WTC11 (cell line): Measurements from ENCODE around the gene SPHK2. TPM values are rescaled to one million over a fixed set of nuclear protein-coding genes. Genes with fewer than 3 reads are reported as not detected.
"Not testable (repeated sequence)": the region's sequence is repeated elsewhere in the genome, so short reads cannot be mapped to it uniquely, and the experiment has no call there.

Source experiments
- ATAC-seq: fragments of 200-7000 bp; cut with Tn5 transposase; 2 replicates; pipeline ENCODE4 v1.10.0; 2021; ENCODE audit warnings: mild to moderate bottlenecking, moderate library complexity
- CTCF ChIA-PET: fragments of 300-600 bp; sonication (Branson Sonifier 250); formaldehyde crosslinking; loops from one replicate; lab custom pipeline; 2021; ENCODE audit warnings: antibody characterized with exemption; lab: Charles Lee
- POLR2A ChIA-PET: fragments of 350-600 bp; sonication (Branson Sonifier 250); formaldehyde crosslinking; loops from one replicate; lab custom pipeline; 2021; ENCODE audit warnings: antibody characterized with exemption; lab: Charles Lee
- DNase-seq: peaks from one replicate; pipeline ENCODE4 v3.0.0; 2021; ENCODE audit warnings: low spot score
- H3K27ac Mint-ChIP-seq: 2 replicates; pipeline ENCODE4 v1.8.0; 2021; ENCODE audit warnings: mixed read lengths
- H3K27me3 Mint-ChIP-seq: 2 replicates; pipeline ENCODE4 v1.8.0; 2021; ENCODE audit warnings: low read depth, mild to moderate bottlenecking, moderate library complexity, mixed read lengths
- H3K36me3 Mint-ChIP-seq: 2 replicates; pipeline ENCODE4 v1.8.0; 2021; ENCODE audit warnings: mixed read lengths
- H3K4me1 Mint-ChIP-seq: 2 replicates; pipeline ENCODE4 v1.8.0; 2022; ENCODE audit warnings: mixed read lengths
- H3K4me3 Mint-ChIP-seq: 2 replicates; pipeline ENCODE4 v1.8.0; 2021; ENCODE audit warnings: mild to moderate bottlenecking, moderate library complexity, mixed read lengths
- H3K9me3 Mint-ChIP-seq: 2 replicates; pipeline ENCODE4 v1.8.0; 2021; ENCODE audit warnings: mixed read lengths
- HMGA2 ChIP-seq: fragments of 250-450 bp; sonication (Bioruptor Pico); IDR thresholded peaks from 2 replicates; pipeline ENCODE4 v1.4.0; 2021; ENCODE audit warnings: mild to moderate bottlenecking, moderate library complexity
- JUN ChIP-seq: sonication (generic); formaldehyde crosslinking; IDR thresholded peaks from 2 replicates; pipeline ENCODE4 v1.8.0; 2023; ENCODE audit warnings: mild to moderate bottlenecking, missing genetic modification reagents
- NR1H2 ChIP-seq: sonication (generic); formaldehyde crosslinking; IDR thresholded peaks from 2 replicates; pipeline ENCODE4 v1.9.0; 2021; ENCODE audit warnings: mild to moderate bottlenecking, moderate library complexity, missing genetic modification reagents
- NR2C2 ChIP-seq: sonication (generic); formaldehyde crosslinking; IDR thresholded peaks from 2 replicates; pipeline ENCODE4 v1.8.0; 2022; ENCODE audit warnings: mild to moderate bottlenecking, missing genetic modification reagents
- SMAD3 ChIP-seq: sonication (generic); formaldehyde crosslinking; IDR thresholded peaks from 2 replicates; pipeline ENCODE4 v1.8.0; 2022; ENCODE audit warnings: missing genetic modification reagents, mild to moderate bottlenecking, borderline replicate concordance
- SMAD4 ChIP-seq: sonication (generic); formaldehyde crosslinking; IDR thresholded peaks from 2 replicates; pipeline ENCODE4 v1.8.0; 2022; ENCODE audit warnings: mild to moderate bottlenecking, missing genetic modification reagents
- ZNF232 ChIP-seq: sonication (generic); formaldehyde crosslinking; IDR thresholded peaks from 2 replicates; pipeline ENCODE4 v1.8.0; 2022; ENCODE audit warnings: mild to moderate bottlenecking, missing genetic modification reagents
- ZNF671 ChIP-seq: fragments of 250-450 bp; sonication (Bioruptor Pico); IDR thresholded peaks from 2 replicates; pipeline ENCODE4 v1.8.0; 2021; ENCODE audit warnings: mild to moderate bottlenecking
- total RNA-seq: library from RNA; stranded (reverse); gene quantifications from 3 replicates; pipeline ENCODE4 v1.2.3, GENCODE V29; 2021
- TF ChIP-seq, protein P1 (sequence below): sonication (generic); formaldehyde crosslinking; IDR thresholded peaks from 2 replicates; pipeline ENCODE4 v1.8.0; 2022; ENCODE audit warnings: mild to moderate bottlenecking, missing genetic modification reagents
- TF ChIP-seq, protein P2 (sequence below): fragments of 250-450 bp; sonication (Bioruptor Pico); IDR thresholded peaks from 2 replicates; pipeline ENCODE4 v1.8.0; 2021; ENCODE audit warnings: mild to moderate bottlenecking
- TF ChIP-seq, protein P3 (sequence below): fragments of 250-450 bp; sonication (Bioruptor Pico); conservative IDR thresholded peaks from 2 replicates; pipeline ENCODE4 v1.9.0; 2021; ENCODE audit warnings: mild to moderate bottlenecking
- TF ChIP-seq, protein P4 (sequence below): sonication (generic); formaldehyde crosslinking; IDR thresholded peaks from 2 replicates; pipeline ENCODE4 v1.8.1; 2023; ENCODE audit warnings: mild to moderate bottlenecking, moderate library complexity, missing genetic modification reagents
- TF ChIP-seq, protein P5 (sequence below): fragments of 250-450 bp; sonication (Bioruptor Pico); IDR thresholded peaks from 2 replicates; pipeline ENCODE4 v2.1.2; 2022; ENCODE audit warnings: mild to moderate bottlenecking, moderate library complexity
- TF ChIP-seq, protein P6 (sequence below): fragments of 200-600 bp; IDR thresholded peaks from 2 replicates; pipeline ENCODE4 v1.8.0; 2022; ENCODE audit warnings: antibody characterized with exemption
- TF ChIP-seq, protein P7 (sequence below): sonication (generic); formaldehyde crosslinking; IDR thresholded peaks from 2 replicates; pipeline ENCODE4 v1.8.0; 2023; ENCODE audit warnings: mild to moderate bottlenecking, missing genetic modification reagents

The SPHK2 gene
- total RNA-seq, 1 experiment from 2014 or later, result 64.6 TPM

DNA sequence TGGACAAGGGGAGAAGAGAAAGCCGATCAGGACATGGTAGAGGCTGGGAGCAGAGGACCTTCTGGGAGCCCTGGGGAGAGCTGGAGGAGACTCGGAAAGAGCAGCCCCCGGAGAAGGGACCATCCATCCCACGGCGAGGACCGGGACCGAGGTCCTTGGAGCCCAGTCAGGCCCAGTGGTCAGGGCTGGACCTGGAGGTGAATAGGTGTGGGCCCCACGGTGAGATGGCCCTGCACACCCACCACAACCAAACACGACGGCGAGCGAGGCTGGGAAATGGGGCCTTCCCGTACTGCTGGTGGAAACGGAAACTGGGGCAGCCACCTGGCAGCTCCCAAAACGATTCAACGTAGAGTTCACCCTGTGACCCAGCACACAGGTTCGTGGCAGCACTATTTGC lies 57.2 kb downstream of the SPHK2 start:
- TF ChIP-seq JUN (no peak), HMGA2 (CRISPR knock-in tag) (no peak), ZNF671 (no peak), ZNF232 (CRISPR knock-in tag) (no peak)
- TF ChIP-seq, protein P1, sequence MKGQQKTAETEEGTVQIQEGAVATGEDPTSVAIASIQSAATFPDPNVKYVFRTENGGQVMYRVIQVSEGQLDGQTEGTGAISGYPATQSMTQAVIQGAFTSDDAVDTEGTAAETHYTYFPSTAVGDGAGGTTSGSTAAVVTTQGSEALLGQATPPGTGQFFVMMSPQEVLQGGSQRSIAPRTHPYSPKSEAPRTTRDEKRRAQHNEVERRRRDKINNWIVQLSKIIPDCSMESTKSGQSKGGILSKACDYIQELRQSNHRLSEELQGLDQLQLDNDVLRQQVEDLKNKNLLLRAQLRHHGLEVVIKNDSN (CRISPR knock-in tag), result no peak
- TF ChIP-seq, protein P2, sequence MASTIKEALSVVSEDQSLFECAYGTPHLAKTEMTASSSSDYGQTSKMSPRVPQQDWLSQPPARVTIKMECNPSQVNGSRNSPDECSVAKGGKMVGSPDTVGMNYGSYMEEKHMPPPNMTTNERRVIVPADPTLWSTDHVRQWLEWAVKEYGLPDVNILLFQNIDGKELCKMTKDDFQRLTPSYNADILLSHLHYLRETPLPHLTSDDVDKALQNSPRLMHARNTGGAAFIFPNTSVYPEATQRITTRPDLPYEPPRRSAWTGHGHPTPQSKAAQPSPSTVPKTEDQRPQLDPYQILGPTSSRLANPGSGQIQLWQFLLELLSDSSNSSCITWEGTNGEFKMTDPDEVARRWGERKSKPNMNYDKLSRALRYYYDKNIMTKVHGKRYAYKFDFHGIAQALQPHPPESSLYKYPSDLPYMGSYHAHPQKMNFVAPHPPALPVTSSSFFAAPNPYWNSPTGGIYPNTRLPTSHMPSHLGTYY (CRISPR knock-in tag), result no peak
- TF ChIP-seq, protein P3, sequence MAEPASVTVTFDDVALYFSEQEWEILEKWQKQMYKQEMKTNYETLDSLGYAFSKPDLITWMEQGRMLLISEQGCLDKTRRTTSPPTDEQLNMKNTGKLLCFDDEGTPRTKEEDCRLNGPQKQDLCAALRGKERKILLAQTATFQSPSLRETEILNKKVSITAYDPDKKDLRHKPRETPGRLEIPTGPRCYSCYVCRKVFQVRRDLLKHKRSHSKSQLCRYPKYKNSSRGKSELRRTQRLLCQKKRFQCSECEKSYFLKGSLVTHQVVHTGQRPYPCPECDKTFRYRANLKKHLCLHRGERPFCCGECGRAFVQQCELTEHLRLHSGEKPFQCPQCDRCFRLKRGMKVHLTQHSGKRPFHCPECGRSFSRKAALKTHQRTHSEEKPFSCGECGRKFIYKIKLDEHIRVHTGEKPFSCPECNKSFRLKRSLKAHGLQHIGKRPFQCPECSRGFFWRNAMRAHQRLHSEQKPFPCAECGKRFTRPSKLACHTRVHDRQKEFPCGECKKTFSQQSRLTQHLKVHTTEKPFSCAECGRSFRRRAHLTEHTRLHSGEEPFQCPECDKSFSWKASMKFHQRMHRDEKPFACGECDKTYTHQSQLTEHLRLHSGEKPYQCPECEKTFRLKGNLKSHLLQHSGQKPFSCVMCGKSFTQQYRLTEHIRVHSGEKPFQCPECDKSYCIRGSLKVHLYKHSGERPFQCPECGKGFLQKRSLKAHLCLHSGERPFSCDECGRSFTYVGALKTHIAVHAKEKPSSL, result no peak
- TF ChIP-seq, protein P4, sequence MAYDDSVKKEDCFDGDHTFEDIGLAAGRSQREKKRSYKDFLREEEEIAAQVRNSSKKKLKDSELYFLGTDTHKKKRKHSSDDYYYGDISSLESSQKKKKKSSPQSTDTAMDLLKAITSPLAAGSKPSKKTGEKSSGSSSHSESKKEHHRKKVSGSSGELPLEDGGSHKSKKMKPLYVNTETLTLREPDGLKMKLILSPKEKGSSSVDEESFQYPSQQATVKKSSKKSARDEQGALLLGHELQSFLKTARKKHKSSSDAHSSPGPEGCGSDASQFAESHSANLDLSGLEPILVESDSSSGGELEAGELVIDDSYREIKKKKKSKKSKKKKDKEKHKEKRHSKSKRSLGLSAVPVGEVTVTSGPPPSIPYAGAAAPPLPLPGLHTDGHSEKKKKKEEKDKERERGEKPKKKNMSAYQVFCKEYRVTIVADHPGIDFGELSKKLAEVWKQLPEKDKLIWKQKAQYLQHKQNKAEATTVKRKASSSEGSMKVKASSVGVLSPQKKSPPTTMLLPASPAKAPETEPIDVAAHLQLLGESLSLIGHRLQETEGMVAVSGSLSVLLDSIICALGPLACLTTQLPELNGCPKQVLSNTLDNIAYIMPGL, result no peak
- TF ChIP-seq, protein P5, sequence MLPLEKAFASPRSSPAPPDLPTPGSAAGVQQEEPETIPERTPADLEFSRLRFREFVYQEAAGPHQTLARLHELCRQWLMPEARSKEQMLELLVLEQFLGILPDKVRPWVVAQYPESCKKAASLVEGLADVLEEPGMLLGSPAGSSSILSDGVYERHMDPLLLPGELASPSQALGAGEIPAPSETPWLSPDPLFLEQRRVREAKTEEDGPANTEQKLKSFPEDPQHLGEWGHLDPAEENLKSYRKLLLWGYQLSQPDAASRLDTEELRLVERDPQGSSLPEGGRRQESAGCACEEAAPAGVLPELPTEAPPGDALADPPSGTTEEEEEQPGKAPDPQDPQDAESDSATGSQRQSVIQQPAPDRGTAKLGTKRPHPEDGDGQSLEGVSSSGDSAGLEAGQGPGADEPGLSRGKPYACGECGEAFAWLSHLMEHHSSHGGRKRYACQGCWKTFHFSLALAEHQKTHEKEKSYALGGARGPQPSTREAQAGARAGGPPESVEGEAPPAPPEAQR, result no peak
- TF ChIP-seq, protein P6, sequence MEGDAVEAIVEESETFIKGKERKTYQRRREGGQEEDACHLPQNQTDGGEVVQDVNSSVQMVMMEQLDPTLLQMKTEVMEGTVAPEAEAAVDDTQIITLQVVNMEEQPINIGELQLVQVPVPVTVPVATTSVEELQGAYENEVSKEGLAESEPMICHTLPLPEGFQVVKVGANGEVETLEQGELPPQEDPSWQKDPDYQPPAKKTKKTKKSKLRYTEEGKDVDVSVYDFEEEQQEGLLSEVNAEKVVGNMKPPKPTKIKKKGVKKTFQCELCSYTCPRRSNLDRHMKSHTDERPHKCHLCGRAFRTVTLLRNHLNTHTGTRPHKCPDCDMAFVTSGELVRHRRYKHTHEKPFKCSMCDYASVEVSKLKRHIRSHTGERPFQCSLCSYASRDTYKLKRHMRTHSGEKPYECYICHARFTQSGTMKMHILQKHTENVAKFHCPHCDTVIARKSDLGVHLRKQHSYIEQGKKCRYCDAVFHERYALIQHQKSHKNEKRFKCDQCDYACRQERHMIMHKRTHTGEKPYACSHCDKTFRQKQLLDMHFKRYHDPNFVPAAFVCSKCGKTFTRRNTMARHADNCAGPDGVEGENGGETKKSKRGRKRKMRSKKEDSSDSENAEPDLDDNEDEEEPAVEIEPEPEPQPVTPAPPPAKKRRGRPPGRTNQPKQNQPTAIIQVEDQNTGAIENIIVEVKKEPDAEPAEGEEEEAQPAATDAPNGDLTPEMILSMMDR, result no peak
- no peak for ATAC-seq
- peaks cover 26% of the 10 kb centered on the region for H3K4me1 Mint-ChIP-seq
- ChIA-PET POLR2A (no interaction called here), CTCF (interaction anchor here (1.0 to 4.0 kb wide), 8 partner anchors 20 to 171 kb away, joined by 3 to 56 read pairs (median 8); partner anchors contain the start of gene FUT2)
- no peak overlapping the region for H3K27ac Mint-ChIP-seq
- H3K4me3 Mint-ChIP-seq, result no peak overlapping the region
- H3K9me3 Mint-ChIP-seq, result no peaks in the 10 kb centered on the region
- no peak for DNase-seq
- no peaks in the 10 kb centered on the region for H3K36me3 Mint-ChIP-seq
- peaks cover 15% of the 10 kb centered on the region for H3K27me3 Mint-ChIP-seq

DNA sequence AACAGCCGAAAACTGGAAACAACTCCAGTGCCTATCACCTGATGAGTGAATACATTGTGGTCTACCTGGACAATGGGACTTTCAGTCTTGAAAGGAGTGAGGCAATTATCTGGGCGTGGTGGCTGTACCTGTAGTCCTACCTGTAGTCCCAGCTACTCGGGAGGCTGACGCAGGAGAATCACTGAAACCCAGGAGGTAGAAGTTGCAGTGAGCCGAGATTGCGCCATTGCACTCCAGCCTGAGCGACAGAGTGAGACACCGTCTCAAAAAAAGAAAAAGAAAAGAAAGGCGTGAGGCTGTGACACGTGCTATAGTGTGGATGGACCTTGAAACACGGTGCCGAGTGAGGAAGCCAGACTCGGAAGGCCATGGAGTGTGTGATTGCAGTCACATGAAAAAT lies 57.6 kb downstream of the SPHK2 start:
- POLR2A ChIA-PET, result no interaction called here
- TF ChIP-seq NR1H2 (CRISPR knock-in tag) (no peak), SMAD3 (CRISPR knock-in tag) (no peak), SMAD4 (CRISPR knock-in tag) (no peak)
- ATAC-seq (no peak), DNase-seq (no peak)
- H3K9me3 Mint-ChIP-seq, result no peaks in the 10 kb centered on the region
- H3K4me3 Mint-ChIP-seq, result no peak overlapping the region
- H3K27me3 Mint-ChIP-seq, result peaks cover 15% of the 10 kb centered on the region
- no peak overlapping the region for H3K27ac Mint-ChIP-seq
- peaks cover 26% of the 10 kb centered on the region for H3K4me1 Mint-ChIP-seq
- CTCF ChIA-PET, result interaction anchor here (1.0 to 4.0 kb wide), 6 partner anchors 19 to 749 kb away, joined by 3 to 56 read pairs (median 14); partner anchors contain the start of gene FUT2
- no peaks in the 10 kb centered on the region for H3K36me3 Mint-ChIP-seq

DNA sequence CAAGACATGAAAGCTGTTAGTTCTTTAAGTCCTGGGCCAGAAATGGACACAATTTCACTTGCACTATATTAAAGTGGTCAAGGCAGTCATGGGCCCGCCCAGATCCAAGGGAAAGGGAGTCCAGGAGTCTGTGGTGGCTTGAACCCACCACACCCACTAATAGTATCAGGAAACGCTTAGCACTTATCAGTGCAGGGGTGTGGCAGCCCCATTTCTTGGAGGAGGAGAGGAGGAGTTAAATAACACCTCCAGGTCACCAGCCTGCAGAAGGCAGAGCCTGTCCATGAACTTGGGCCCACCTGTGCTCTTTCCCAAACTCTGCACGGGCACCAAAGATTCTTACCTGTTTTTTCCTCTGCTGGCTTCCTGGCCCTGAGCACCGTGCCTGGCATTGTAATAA lies 58.9 kb downstream of the SPHK2 start:
- Mint-ChIP-seq H3K27me3 (peaks cover 15% of the 10 kb centered on the region), H3K27ac (no peak overlapping the region), H3K9me3 (no peaks in the 10 kb centered on the region), H3K4me3 (no peak overlapping the region), H3K4me1 (peaks cover 26% of the 10 kb centered on the region), H3K36me3 (no peaks in the 10 kb centered on the region)
- DNase-seq, result no peak
- ATAC-seq, result no peak
- TF ChIP-seq NR2C2, result no peak
- TF ChIP-seq, protein P7, sequence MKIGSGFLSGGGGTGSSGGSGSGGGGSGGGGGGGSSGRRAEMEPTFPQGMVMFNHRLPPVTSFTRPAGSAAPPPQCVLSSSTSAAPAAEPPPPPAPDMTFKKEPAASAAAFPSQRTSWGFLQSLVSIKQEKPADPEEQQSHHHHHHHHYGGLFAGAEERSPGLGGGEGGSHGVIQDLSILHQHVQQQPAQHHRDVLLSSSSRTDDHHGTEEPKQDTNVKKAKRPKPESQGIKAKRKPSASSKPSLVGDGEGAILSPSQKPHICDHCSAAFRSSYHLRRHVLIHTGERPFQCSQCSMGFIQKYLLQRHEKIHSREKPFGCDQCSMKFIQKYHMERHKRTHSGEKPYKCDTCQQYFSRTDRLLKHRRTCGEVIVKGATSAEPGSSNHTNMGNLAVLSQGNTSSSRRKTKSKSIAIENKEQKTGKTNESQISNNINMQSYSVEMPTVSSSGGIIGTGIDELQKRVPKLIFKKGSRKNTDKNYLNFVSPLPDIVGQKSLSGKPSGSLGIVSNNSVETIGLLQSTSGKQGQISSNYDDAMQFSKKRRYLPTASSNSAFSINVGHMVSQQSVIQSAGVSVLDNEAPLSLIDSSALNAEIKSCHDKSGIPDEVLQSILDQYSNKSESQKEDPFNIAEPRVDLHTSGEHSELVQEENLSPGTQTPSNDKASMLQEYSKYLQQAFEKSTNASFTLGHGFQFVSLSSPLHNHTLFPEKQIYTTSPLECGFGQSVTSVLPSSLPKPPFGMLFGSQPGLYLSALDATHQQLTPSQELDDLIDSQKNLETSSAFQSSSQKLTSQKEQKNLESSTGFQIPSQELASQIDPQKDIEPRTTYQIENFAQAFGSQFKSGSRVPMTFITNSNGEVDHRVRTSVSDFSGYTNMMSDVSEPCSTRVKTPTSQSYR (CRISPR knock-in tag), result no peak
- TF ChIP-seq, protein P4, result no peak
- ChIA-PET POLR2A (no interaction called here), CTCF (interaction anchor here (1.6 kb wide), 1 partner anchor 33 kb away, joined by 5 read pairs; no protein-coding TSS in a partner anchor)

DNA sequence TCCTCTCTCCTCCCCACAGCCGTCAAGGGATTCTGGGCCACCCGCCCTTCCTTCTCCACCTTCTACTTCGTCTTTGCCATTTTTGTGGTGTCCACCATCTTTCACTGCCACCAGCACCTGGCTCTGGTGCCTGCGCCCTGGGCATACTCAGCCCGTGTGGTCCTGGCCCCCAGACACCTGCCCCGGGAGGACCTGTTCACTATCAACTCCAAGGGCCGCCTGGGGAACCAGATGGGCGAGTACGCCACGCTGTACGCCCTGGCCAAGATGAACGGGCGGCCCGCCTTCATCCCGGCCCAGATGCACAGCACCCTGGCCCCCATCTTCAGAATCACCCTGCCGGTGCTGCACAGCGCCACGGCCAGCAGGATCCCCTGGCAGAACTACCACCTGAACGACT lies 60.7 kb downstream of the SPHK2 start:
- POLR2A ChIA-PET, ATAC-seq, H3K4me3 Mint-ChIP-seq, H3K27ac Mint-ChIP-seq, CTCF ChIA-PET, DNase-seq, H3K4me1 Mint-ChIP-seq, H3K27me3 Mint-ChIP-seq, H3K36me3 Mint-ChIP-seq, H3K9me3 Mint-ChIP-seq: not testable (repeated sequence)
